Measurements from ENCODE around the gene KRT77. TPM values are rescaled to one million over a fixed set of nuclear protein-coding genes. Genes with fewer than 3 reads are reported as not detected.

The KRT77 gene
- polyA plus RNA-seq, 1 of the 3 experiments (the other 2 are of a cell fraction), result not detected

DNA sequence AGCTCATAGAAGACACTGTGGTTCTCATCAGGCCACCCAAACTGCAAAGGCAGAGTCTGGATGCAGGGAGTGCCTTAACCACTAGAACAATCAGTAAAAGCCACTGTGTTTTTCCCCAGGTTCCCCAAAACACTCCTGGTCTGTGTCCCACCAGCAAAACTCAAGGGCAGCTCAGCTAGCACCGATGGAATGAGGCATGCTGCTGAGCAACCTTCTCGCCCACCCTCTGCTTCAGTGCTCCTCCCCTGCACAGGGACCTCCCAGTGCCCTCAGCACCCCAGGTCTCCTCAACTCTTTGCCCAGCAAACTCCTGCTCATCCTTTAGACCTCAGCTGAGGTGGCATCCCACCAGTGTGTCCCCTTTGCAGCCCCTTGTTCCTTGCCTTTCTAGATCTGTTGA lies 4.0 kb downstream of the KRT77 start (continued):
- no peak for TF ChIP-seq REST (IDR thresholded peaks at IDR 0.05; ENCODE audit: low read depth, low read length)

DNA sequence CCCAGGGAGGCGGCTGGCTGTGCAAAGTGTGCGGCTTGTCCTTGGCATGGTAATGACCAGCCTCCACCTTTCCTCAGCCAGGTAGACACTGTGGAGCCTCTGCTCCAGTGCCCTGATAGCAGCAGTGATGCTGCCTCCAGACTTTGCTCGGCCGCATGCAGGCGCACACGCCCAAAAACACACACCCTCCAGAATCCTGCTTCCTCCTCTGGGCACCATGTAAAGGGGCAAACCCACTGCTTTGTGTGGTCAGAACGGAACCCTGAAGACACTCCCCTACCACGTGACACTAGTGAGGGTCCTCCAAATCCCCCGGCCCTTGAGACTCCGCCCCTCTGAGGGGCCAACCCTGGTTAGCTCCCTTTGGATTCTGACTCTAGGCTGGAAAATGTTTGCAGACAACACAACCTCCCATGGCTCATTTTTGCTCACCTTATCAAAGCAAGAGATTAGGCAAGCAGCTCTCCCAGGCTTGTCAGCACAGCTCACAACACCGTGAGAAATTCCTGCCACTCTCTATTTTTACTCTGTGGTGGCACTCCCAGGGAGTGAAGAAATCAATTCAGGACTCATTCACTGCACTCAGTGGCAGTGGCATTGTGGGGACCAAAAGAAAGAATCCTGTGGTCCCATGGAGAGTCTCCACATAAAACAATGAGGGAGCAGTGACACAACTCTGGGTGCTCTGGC lies 4.5 kb downstream of the KRT77 start:
- Histone ChIP-seq H3K27ac (ENCODE audit: low read depth in 2 of 2, low read length in 1 of 2) (no peak overlapping the region), H3K4me3 (ENCODE audit: low read depth in 2 of 2, low read length in 1 of 2) (no peak overlapping the region), H3K36me3 (replicated peaks in 1 of 2; ENCODE audit: control insufficient read depth in 1 of 2, insufficient read depth in 2 of 2, low read length in 1 of 2) (no peaks in the 10 kb centered on the region), H3K79me2 (ENCODE audit: insufficient read depth) (no peaks in the 10 kb centered on the region), H4K20me1 (ENCODE audit: insufficient read depth) (no peaks in the 10 kb centered on the region), H3K27me3 (ENCODE audit: insufficient read depth) (peaks cover 67% of the 10 kb centered on the region; the same call in 1 of the 2 replicates), H3K4me2 (no peak overlapping the region), H3K9me3 (no peaks in the 10 kb centered on the region), H3K9me2 (no peaks in the 10 kb centered on the region), H3F3A (replicated peaks; ENCODE audit: insufficient read depth) (no peaks in the 10 kb centered on the region), H3K4me1 (ENCODE audit: control insufficient read depth in 1 of 2, insufficient read depth in 2 of 2, low read depth in 1 of 2, low read length in 1 of 2) (no peaks in the 10 kb centered on the region), H2AFZ (ENCODE audit: low read depth) (no peak overlapping the region), H3K9ac (no peak overlapping the region)
- TF ChIP-seq, protein P1, sequence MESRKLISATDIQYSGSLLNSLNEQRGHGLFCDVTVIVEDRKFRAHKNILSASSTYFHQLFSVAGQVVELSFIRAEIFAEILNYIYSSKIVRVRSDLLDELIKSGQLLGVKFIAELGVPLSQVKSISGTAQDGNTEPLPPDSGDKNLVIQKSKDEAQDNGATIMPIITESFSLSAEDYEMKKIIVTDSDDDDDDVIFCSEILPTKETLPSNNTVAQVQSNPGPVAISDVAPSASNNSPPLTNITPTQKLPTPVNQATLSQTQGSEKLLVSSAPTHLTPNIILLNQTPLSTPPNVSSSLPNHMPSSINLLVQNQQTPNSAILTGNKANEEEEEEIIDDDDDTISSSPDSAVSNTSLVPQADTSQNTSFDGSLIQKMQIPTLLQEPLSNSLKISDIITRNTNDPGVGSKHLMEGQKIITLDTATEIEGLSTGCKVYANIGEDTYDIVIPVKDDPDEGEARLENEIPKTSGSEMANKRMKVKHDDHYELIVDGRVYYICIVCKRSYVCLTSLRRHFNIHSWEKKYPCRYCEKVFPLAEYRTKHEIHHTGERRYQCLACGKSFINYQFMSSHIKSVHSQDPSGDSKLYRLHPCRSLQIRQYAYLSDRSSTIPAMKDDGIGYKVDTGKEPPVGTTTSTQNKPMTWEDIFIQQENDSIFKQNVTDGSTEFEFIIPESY (IDR thresholded peaks at IDR 0.05; ENCODE audit: borderline replicate concordance, low read depth), result no peak
- TF ChIP-seq RXRA (IDR thresholded peaks at IDR 0.05; ENCODE audit: borderline replicate concordance, low read depth), result no peak
- TF ChIP-seq RAD21 (IDR thresholded peaks at IDR 0.05; ENCODE audit: low read length), result no peak
- TF ChIP-seq, protein P2, sequence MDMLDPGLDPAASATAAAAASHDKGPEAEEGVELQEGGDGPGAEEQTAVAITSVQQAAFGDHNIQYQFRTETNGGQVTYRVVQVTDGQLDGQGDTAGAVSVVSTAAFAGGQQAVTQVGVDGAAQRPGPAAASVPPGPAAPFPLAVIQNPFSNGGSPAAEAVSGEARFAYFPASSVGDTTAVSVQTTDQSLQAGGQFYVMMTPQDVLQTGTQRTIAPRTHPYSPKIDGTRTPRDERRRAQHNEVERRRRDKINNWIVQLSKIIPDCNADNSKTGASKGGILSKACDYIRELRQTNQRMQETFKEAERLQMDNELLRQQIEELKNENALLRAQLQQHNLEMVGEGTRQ (IDR thresholded peaks at IDR 0.05; ENCODE audit: borderline replicate concordance, low read depth, low read length), result no peak
- 45% methylated on average over 9 of the region's 11 CpGs for WGBS (ENCODE audit: low lambda C conversion rate)
- no peak for DNase-seq
- ChIA-PET POLR2A (no interaction called here), CTCF (no interaction called here)

DNA sequence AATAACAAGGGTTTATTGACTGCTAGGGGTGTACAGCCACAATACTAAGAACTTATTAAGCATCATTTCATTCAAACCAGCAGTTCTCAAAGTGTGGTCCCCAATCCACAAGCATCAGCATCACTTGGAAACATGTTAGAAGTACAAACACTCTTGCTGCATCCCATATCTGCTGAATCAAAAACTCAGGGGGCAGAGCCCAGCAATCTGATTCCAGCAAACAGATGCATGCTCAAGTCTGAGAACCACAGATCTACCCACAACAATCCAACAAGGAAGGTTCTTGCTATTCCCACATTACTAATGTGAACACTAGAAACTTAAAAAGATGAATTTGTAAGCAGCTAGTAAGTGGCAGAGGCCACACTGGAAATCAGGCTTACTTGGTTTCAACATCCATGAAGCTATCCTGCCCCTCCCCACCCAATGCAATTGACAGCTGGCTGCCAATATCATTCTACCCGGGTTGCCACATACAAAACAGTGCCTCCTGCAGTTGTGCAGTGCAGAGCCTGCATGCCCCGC lies 6.2 kb downstream of the KRT77 start:
- H3K36me3 ChIP-seq (replicated peaks in 1 of 2; ENCODE audit: control insufficient read depth in 1 of 2, insufficient read depth in 2 of 2, low read length in 1 of 2), result no peaks in the 10 kb centered on the region
- H3K27me3 ChIP-seq (ENCODE audit: insufficient read depth), result peaks cover 51% of the 10 kb centered on the region; the same call in 1 of the 2 replicates
- no peaks in the 10 kb centered on the region for H4K20me1 ChIP-seq (ENCODE audit: insufficient read depth)
- DNase-seq, result no peak
- H3K4me3 ChIP-seq (ENCODE audit: low read depth in 2 of 2, low read length in 1 of 2), result no peak overlapping the region
- H3K79me2 ChIP-seq (ENCODE audit: insufficient read depth), result no peaks in the 10 kb centered on the region
- H2AFZ ChIP-seq (ENCODE audit: low read depth), result no peak overlapping the region
- H3K4me2 ChIP-seq, result no peak overlapping the region
- ChIA-PET CTCF (no interaction called here), POLR2A (no interaction called here)
- H3K27ac ChIP-seq (ENCODE audit: low read depth in 2 of 2, low read length in 1 of 2), result no peak overlapping the region
- no peak overlapping the region for H3K9ac ChIP-seq
- peaks cover 0 to 2% of the 10 kb centered on the region in 2 experiments; a peak in 1 of 4 replicates for H3K4me1 ChIP-seq (ENCODE audit: control insufficient read depth in 1 of 2, insufficient read depth in 2 of 2, low read depth in 1 of 2, low read length in 1 of 2)
- no peaks in the 10 kb centered on the region for H3K9me2 ChIP-seq
- H3K9me3 ChIP-seq, result no peaks in the 10 kb centered on the region
- 23% methylated on average over 2 of the region's 2 CpGs for WGBS (ENCODE audit: low lambda C conversion rate)
- no peaks in the 10 kb centered on the region for H3F3A ChIP-seq (replicated peaks; ENCODE audit: insufficient read depth)
- TF ChIP-seq, protein P3, sequence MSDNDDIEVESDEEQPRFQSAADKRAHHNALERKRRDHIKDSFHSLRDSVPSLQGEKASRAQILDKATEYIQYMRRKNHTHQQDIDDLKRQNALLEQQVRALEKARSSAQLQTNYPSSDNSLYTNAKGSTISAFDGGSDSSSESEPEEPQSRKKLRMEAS (IDR thresholded peaks at IDR 0.05; ENCODE audit: low read depth), result no peak
- no peak for TF ChIP-seq CHD2 (IDR thresholded peaks at IDR 0.05; ENCODE audit: low read length, partially characterized antibody)
- no peak for TF ChIP-seq REST (IDR thresholded peaks at IDR 0.05; ENCODE audit: low read depth, low read length)
- TF ChIP-seq CTCF (IDR thresholded peaks at IDR 0.05), result no peak
- no peak for TF ChIP-seq GABPA (IDR thresholded peaks at IDR 0.05; ENCODE audit: low read depth)
- TF ChIP-seq POLR2AphosphoS5 (IDR thresholded peaks at IDR 0.05; ENCODE audit: low read depth, low read length), result no peak

Measured in SK-N-SH (cell line).